Measurements from ENCODE around the gene CPSF7.

GRCh38 chr11:61404641-61405040 is 25.1 kb downstream of the CPSF7 start:
- TF ChIP-seq GLI4 (tag by site-specific recombination; IDR thresholded peaks at IDR 0.05) (no peak), ZSCAN4 (tag by site-specific recombination; IDR thresholded peaks at IDR 0.05) (no peak), YY1 (tag by site-specific recombination; IDR thresholded peaks at IDR 0.05) (no peak)

Measured in HEK293 (cell line).